Cardiac fibroblast (primary cell): ENCODE measurements around the gene ZNF853.
"Not testable (repeated sequence)": the region's sequence is repeated elsewhere in the genome, so short reads cannot be mapped to it uniquely, and the experiment has no call there.

Source experiments
- DNase-seq, 2 donors: peaks; one replicate each; pipeline versions ENCODE4 v3.0.0 to v3.0.0-alpha.2; 2010; ENCODE audit warnings: low read depth in 2 of 2
- H3K4me3 ChIP-seq, 2 donors: replicated peaks in 1 of 2; 1 replicate in 1 of 2; 2 replicates in 1 of 2; pipeline ENCODE4 v1.5.1; 2011; ENCODE audit warnings: low read depth in 2 of 2, low read length in 2 of 2, mild to moderate bottlenecking in 2 of 2, moderate library complexity in 1 of 2
- TF ChIP-seq, protein P1 (sequence below): IDR thresholded peaks from one replicate; pipeline ENCODE4 v1.5.1; 2011; ENCODE audit warnings: low read depth, mild to moderate bottlenecking, low read length, inconsistent platforms

ZNF853 gene

DNA sequence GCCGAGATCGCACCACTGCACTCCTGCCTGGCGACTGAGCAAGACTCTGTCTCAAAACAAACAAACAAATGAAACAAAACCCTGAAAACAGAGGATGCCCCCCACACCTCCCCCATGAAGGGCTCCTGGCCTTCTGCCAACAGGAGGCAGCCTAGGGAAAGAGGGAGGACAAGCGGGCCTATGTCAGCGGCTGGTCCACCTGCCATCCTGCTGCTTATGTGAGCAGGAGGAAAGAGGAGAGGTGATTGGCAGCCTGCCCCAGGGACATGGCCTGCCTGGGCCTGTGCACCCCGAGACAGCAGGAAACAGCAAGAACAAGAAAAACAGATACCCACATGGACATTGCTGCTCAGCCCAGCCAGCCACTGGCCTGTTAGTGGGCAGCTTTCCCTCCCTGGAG, 12.6 kb downstream of the ZNF853 start:
- no peak overlapping the region for H3K4me3 ChIP-seq
- TF ChIP-seq, protein P1, sequence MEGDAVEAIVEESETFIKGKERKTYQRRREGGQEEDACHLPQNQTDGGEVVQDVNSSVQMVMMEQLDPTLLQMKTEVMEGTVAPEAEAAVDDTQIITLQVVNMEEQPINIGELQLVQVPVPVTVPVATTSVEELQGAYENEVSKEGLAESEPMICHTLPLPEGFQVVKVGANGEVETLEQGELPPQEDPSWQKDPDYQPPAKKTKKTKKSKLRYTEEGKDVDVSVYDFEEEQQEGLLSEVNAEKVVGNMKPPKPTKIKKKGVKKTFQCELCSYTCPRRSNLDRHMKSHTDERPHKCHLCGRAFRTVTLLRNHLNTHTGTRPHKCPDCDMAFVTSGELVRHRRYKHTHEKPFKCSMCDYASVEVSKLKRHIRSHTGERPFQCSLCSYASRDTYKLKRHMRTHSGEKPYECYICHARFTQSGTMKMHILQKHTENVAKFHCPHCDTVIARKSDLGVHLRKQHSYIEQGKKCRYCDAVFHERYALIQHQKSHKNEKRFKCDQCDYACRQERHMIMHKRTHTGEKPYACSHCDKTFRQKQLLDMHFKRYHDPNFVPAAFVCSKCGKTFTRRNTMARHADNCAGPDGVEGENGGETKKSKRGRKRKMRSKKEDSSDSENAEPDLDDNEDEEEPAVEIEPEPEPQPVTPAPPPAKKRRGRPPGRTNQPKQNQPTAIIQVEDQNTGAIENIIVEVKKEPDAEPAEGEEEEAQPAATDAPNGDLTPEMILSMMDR = no peak
- no peak for DNase-seq

DNA sequence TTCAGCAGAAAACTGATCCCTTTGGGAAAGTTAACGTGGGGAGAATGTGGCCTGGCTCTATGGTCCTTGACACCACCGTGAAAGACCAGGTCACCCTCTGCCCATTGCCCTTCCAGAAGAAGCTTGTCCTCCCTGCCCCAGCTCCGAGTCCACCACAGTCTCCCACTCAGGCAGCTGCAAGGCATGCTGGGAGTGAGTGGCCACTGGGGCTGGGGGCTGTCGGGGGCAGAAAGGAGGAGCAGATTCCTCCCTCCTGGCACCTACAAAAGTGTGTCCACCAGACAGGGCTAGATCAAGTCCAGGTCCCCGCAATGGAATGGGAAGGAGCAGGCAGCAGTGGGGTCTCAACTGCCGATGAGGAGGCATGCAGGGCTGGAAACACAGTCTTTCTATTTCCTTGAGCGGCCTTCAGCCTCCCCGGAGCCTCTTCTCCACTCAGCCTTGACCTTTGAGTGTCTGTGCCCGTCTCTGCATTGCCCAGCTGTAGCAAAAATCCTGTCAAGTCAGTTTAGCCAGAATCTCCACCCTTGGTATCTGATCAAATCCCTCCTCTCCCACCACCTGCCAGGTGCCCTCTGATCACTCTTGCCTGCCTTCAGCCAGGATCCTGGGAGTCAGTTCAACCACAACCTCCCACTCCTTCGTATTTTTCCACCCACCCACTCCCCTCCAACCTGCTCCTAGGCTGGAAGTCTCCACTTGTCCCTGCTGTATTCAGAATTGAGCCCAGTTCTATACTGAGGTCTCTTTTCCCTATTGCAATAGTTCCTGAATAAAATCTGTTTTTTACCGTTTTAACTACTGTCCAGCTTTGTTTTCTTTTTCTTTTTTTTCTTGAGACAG, 14.8 kb downstream of the ZNF853 start:
- TF ChIP-seq, protein P1 = no peak
- H3K4me3 ChIP-seq = no peak overlapping the region
- DNase-seq = no peak

- TF ChIP-seq, protein P1 = no peak
- H3K4me3 ChIP-seq = no peak overlapping the region
- no peak for DNase-seq
Measured at GRCh38 chr7:6631605-6632004, 16.2 kb downstream of the ZNF853 start.

GRCh38 chr7:6634021-6634420, 18.6 kb downstream of the ZNF853 start:
- TF ChIP-seq, protein P1 = no peak
- no peak for DNase-seq
- no peak overlapping the region for H3K4me3 ChIP-seq

GRCh38 chr7:6634971-6635370, 19.6 kb downstream of the ZNF853 start:
- DNase-seq = not testable (repeated sequence)

GRCh38 chr7:6636741-6637543, 21.5 kb downstream of the ZNF853 start, which contains the start of gene ZNF316:
Gene ZNF316, plus strand, starts transcription at chr7:6637318. Its CDS starts 5,092 bp downstream, at chr7:6642410.
- TF ChIP-seq, protein P1 = no peak
- peak within 1 kb of the TSS; percentile 74 to 79 for H3K4me3 ChIP-seq
- peak; percentile 34 to 64 for DNase-seq

More at GRCh38 chr7:6634971-6635370, 19.6 kb downstream of the ZNF853 start:
- H3K4me3 ChIP-seq = not testable (repeated sequence)

DNA sequence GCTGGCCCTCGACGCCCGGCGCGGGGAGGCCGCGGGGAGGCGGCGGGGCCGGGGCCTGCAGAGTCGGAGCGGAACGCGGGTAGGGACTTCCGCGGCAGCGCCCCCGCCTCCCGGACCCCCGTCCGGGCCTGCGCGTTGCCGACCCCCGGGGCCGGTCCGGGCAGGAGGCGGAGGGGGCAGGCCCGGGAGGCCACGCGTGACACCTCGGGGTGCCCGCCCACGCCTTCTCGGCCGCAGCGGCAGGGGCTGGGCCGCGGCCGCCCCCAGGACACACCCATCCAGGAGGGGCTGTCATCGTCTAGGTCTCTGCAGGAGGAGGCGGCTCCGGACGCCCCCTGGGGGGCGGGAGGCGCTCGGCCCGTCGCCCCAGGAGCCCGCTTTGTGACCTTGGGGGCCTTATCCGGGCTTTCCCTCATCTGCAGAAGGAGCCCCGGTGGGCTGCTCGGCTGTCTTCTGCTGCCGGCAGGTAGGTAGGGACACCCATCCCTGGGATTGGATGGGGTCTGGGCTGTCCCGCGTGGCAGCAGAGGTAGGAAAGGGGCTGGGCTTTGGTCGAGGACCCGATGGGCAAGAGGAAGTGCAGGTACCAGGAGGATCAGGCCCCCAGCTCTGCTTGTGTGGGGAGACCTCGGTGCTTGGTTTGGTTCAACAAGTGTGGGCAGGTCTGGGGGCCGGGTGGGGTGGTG, 22.3 kb downstream of the ZNF853 start:
- TF ChIP-seq, protein P1 = no peak
- H3K4me3 ChIP-seq = peak overlapping the region; percentile 70 to 79
- peak in 1 of 2 donors; percentile 18 for DNase-seq
